HT1080 (cell line): Measurements from ENCODE around the gene SOHLH2. TPM values are rescaled to one million over a fixed set of nuclear protein-coding genes. Genes with fewer than 3 reads are reported as not detected.

ENCODE experiments used
- DNase-seq: peaks from one replicate; pipeline ENCODE4 v3.0.0-alpha.2; 2015; ENCODE audit warnings: low read depth
- polyA plus RNA-seq, 2 experiments: library from polyadenylated mRNA; depleted of rRNA; stranded (reverse); fragments of >200 nt; gene quantifications; 2 replicates each; pipeline ENCODE4 v1.2.3, GENCODE V29; 2015
- total RNA-seq: library from RNA; depleted of rRNA; stranded (reverse); fragments of >200 nt; shearing (Covaris generic); gene quantifications from 2 replicates; pipeline ENCODE4 v1.2.3, GENCODE V29; 2014; rRNA removed

SOHLH2 gene, protein sequence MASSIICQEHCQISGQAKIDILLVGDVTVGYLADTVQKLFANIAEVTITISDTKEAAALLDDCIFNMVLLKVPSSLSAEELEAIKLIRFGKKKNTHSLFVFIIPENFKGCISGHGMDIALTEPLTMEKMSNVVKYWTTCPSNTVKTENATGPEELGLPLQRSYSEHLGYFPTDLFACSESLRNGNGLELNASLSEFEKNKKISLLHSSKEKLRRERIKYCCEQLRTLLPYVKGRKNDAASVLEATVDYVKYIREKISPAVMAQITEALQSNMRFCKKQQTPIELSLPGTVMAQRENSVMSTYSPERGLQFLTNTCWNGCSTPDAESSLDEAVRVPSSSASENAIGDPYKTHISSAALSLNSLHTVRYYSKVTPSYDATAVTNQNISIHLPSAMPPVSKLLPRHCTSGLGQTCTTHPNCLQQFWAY
- total RNA-seq = 0.07 and 0.48 TPM in 2 replicates
- 0.05 TPM in 1 of 2 replicates, not detected in the other for polyA plus RNA-seq (2015; cell fraction: cytosol; rRNA removed)
- 0.14 TPM in 1 of 2 replicates, not detected in the other for polyA plus RNA-seq (2015; cell fraction: nucleus; rRNA removed)

DNA sequence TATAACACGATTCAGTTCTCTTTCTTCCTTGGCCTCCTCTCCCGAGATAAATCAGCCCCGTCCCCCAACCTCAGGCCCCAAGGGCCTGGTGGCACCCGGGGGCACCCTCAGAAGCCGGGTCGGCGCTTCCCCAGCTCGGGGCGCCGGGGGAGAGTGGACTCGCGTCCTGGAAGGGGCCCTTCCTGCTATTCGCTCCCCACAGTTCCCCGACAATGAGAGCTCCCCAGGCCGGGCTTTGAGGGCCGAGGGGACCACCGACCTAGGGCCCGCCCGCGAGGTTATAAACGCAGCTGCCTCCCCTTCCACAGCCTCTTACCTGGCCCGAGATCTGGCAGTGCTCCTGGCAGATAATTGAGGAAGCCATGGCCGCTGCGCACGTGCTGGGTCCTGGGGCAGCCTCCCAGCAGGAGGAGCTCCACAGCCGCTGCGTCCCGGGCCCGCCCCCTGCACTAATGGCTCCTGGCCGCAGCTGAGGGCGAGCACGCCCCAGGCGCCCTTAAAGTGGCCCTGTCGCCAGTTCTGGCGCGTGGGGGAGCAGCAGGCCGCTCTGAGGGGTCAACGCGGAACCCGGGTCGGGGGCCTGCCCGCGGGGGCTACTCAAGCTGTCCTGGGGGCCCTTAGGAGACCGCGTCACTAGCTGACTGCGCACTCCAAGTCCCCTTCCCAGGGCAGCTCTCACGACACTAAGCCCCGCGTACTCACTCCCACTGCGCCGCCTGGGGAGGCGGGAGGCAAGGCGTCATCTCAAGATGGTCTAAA, at the start of gene SOHLH2:
Gene SOHLH2, minus strand, starts transcription at position 394 of the 759 bp plus-strand sequence. Its CDS starts 30 bp downstream, at position 364.
- DNase-seq = no peak

DNA sequence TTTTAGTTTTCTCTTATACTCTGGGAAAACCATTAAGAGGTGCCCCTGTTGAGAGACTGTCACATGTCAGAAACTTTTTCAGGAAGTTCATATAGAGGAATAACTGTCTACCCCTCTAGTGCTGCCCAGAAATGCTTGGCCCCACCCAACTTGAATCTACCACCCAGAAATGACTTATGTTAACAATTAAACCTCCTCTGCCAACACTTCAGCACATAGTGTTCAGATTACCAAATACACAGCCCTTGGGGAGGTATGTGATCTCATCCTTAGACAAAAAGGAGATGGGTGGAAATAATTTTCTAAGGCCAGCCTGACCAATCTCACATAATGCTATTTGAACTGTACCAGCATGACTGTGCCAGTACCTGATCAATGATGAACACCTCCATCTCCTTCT, 47.6 kb upstream of the SOHLH2 start:
- DNase-seq = no peak

DNA sequence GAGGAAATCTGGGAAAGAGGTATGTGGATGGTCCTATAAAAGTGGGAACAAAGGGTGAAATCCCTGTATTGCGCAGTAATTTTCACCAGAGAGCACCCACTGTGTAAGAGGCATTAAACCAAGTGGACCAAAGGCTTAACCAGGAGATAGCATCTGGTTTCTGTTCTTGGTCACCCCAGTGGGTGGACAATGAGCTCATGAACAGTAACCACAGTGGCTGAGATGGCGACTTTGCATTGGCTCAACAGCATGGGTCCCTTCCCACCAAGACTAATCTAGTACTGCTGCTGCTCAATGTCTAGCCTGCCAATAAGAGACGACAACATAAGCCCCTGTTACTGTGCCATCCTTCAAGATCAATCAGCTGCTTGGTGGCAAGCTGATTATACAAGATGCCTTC, 46.7 kb upstream of the SOHLH2 start:
- no peak for DNase-seq

DNA sequence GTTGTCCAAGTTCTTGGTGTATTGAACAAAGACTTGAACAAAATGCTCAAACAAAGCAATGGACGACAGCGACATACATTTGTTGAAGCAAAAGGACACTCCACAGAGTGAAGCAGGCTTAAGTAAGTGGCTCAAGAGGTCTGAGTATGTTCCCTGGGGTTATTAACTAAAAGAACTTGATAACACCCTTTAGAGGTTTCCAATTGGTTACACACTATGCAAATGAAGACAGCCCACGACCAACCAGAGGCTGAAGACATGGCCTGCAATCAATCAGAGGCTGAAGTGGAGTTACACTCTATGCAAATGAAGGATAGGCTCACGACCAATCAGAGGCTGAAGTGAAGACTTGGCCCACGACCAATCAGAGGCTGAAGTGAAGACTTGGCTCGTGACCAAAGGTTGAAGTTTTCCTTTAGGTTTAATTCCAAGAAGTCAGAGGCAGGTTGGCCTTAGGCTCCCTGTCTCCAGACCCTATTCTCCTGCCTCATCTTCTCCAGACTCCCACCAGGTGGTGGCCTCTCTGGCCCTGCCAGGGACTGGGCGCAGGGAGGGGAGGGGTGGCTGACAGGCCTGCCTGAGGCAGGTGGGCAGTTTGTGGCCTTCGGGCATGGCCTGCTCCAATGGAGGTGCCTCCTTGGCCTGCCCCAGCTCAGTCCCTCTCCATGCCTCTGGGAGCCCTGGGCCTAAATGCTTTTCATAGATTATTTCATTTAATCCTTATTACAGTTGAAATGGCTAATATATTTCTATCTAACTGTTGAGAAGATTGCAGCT, 45.2 kb upstream of the SOHLH2 start:
- no peak for DNase-seq

DNA sequence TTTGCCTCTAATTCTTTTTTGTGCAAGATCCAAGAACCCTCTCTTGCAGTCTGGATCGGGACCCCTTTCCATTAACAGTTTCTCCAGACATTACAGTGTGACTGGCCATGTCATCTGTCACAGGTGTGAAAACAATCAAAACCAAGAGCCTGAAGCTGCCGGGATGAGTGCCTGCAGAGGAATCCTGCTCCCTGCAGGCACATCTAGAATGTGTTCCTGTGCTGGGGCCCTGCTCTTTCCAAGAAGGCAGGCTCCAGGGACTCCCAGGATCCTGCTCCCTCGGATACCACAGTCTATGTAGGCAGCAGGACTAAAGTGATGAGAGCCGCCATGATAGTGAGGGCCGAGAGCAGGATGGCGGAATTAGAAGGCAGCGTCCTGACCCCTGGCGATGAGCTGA, 44.5 kb upstream of the SOHLH2 start:
- no peak for DNase-seq

DNA sequence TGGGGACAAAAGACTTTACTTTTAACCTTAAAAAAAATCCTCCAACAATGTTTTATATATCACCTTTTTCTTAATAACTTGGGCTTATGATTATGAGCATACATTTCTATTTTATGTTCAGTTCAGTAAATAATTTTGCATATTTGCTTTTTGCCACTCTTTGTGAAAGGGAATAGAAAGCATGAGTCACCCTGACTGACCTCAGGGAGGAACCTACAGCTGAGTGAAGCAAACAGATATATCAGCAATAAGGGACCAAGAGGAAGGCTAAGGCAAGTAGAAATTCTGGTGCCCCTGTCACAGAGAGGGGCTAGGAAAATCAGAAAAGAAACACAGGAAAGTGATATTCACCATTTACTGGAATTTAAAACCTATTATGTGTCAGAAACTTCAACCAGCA, 37.2 kb upstream of the SOHLH2 start:
- no peak for DNase-seq

DNA sequence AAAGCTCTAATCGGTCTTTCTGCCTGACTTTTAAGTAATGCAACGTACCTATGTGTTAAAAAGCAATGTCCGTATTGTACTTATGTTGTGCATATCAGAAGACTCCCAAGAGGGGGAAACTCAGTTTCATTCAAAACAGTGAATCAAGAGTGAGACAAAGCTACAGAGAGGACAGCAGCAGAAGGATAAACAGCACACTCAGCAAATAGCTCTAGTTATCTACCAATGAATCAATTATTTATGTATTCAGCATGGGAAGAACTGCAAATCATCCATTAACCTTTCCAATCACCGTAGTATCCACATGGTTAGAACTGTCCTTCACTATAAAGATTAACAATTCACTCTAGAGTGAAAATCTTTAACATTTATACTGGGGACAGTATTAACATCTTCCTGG, 36.7 kb upstream of the SOHLH2 start:
- no peak for DNase-seq

DNA sequence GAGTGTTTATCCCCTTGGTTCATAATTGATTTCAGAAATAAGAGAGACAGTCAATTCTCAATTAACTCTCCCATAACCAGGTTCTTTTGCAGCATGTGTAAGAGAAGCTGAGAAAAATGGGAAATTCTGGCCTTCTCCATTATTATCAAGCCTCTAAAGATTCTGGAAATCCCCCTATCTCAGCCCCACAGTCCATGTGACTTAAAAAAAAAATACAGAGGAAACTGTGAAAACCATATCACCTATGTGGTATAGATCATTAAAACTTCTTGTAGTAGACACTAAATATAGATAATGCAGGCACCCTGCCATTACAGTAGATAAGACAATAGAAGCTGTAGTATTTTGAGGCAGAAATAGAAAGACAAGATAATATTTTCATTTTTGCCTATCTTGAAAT, 34.3 kb upstream of the SOHLH2 start:
- no peak for DNase-seq

DNA sequence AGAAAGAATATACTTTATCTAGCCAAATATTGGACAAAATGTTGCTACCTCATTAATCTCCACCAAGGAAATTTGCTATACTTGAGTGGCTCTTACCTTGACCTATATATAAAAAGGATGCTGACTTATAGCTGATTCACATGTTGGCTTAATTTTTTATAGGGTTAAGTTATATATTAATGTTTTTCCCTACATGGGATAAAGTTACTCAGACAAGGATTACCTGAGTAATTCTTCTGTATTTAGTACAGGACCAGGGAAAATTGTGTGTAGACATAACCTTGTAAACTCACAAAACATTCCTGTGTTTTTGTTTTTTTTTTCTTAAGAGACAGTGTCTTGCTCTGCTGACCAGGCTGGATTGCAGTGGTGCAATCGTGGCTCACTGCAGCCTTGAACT, 30.6 kb upstream of the SOHLH2 start:
- no peak for DNase-seq

DNA sequence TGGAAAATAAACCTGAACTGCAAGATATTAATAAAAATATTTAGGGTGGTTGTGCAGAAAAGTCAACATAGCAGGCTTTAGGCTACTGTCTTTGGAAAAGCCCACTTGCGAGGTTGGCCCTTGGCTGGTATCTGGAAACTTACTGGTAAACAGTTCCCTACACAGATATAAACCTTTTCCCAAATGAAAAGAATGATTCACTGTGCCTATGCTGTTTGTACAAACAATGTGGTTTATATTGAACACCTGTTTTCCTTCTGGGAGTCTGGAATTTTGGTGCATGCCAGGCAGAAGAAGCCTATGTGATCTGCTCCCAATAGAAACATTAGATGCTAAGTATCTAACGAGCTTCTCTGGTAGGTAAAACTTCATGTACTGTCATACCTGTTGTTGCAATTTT, 29.7 kb upstream of the SOHLH2 start:
- no peak for DNase-seq

DNA sequence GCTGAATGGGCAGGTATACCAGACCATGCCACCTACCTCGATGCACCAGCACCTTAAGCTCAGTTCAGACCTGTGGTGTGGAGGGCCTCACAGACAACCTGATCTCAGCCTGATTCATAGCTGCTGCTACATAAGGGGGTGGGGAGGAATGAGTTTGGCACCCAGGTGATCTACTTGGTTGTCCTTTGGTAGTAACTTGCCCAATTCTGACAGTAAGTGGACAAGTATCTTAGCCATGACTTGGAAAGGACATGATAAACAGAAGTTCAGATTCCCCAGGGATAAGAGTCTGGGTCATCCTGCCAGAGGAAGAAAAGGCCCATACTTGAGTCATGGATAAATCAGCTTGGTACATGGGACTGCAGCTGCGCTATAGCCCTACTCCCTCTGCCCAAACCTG, 28.4 kb upstream of the SOHLH2 start:
- DNase-seq = no peak

DNA sequence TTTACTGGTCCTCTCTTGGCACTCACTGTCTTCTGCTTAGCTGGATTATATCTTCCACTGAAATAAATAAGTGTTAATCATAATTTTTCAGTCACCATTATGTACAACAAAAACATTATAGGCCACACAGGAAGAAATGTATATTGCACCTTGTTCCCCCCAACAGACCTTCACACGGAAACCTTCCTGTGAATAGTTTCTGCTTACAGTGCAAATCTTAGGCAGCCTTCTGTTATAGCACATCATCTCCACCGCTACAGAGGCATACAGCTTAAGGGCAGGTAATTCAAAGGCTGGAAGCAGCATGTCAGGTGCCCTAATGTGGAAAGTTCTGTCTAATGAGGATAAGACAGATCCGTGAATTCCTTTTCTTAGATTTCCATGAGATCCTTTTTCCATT, 16.9 kb upstream of the SOHLH2 start:
- DNase-seq = no peak

DNA sequence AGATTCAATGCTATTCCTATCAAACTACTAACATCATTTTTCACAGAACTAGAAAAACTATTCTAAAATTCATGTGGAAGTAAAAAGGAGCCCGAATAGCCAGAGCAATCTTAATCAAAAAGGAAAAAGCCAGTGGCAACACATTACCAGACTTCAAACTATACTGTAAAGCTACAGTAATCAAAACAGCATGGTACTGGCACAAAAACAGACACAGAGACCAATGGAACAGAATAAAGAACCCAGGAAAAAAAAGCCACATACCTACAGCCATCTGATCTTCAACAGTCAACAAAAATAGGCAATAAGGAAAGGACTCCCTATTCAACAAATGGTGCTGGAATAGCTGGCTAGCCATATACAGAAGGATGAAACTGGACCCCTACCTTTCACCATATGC, 10.4 kb upstream of the SOHLH2 start:
- no peak for DNase-seq

DNA sequence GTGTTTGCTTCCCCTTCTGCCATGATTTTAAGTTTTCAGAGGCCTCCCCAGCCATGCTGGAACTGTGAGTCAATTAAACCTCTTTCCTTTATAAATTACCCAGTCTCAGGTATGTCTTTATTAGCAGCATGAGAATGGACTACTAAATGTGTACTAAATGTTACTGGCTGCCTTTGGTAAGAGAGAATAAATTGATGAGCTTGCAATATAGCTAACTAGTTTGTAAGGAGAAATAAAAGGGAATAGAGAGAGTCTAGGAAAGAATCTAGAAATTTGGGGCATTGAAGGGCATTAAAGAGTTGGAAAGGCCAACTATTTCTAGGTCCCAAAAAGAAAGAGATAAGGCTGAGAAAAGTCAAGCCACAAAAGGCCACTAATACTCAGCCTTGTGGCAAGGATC, 5.5 kb upstream of the SOHLH2 start:
- DNase-seq = no peak

DNA sequence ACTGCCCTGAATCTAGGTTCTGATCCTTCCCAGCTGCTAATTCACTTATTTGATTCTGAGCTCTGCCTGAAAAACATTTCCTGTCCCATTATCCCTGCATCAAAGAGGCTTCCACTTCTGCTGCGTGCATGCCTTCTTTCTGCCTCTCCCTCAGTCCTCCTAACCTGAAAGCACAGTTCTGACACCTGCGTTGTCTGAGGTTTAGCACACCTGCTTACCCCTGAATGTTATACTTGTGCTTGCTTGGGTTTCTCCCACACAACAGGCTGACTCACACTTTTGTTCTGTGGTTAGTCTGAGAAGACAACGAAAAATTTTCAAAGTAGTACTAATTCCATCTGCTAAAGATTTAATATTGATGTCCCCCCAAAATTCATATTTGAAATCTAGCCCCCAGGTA, 3.1 kb upstream of the SOHLH2 start:
- no peak for DNase-seq

DNA sequence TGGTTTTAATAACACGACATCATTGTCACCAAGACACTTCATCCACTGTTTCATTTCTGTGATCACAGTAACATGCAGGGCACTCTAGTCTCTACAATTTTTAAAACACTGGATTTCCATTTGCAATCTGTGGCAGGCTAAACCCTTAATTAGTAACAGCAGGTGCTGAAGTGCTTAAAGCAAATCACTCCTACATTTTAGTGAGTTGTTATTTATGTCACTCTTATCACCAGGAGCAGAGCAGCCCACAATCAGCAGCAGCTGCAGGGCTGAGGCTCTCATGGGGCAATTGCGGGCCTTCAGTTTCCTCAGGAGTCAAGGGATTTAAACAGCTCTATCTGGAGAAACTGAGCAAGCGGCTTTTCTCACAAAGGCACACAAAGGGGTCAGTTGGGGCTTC, 1.6 kb downstream of the SOHLH2 start:
- DNase-seq = no peak

DNA sequence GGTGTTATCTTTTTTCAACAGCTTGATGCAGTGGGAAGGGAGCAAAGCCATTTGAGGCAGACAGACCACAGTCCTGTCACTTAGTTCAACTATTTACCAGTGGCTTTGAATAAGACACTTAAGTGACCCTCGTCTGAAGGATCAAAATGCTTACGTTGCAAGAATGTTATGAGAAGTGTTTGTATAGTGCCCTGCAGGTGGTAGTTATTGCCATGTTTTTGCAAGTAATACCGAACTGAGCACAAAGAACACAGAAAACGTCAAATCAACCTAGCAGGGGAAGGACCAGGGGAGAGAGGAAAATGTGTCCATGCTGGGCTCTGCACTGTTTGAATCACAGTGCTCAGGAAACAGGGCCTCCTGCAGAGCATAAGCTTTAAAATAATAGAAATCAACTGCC, 2.8 kb downstream of the SOHLH2 start:
- DNase-seq = no peak

DNA sequence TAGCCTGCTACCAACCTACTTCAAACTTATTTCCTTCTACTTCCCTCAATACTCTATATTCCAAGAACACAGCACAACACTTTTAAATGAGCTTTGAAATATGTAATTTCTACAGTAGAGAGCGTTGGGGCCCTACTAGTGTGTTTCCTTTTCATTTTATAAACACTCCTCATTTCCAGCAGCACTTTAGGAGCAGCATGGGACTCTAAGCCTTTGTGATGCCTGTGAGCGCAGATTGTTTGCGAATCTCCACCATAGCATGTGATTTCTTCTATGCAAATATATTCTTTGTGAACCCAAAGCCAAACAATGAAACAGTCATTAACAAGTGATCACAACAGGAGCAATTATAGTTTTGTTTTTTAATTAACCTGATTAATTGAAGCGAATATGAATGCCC, 3.6 kb downstream of the SOHLH2 start:
- DNase-seq = no peak

DNA sequence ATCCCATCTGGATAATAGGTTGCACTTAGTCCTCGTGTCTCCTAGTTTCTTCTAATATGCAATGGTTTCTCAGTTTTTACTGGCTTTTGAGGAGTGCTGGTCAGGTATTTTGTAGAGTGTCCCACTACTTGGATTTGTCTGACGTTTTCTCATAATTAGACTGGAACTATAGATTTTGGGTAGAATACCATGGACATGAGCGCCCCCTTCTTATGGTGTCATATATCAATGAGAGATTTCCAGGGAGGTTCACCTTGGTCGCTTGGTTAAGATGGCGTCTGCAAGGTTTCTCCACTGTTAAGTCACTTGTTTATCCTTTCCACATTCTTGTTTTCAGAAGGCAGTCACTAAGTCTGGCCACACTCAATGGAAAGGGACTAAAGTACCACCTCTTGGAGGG, 6.7 kb downstream of the SOHLH2 start:
- DNase-seq = no peak

DNA sequence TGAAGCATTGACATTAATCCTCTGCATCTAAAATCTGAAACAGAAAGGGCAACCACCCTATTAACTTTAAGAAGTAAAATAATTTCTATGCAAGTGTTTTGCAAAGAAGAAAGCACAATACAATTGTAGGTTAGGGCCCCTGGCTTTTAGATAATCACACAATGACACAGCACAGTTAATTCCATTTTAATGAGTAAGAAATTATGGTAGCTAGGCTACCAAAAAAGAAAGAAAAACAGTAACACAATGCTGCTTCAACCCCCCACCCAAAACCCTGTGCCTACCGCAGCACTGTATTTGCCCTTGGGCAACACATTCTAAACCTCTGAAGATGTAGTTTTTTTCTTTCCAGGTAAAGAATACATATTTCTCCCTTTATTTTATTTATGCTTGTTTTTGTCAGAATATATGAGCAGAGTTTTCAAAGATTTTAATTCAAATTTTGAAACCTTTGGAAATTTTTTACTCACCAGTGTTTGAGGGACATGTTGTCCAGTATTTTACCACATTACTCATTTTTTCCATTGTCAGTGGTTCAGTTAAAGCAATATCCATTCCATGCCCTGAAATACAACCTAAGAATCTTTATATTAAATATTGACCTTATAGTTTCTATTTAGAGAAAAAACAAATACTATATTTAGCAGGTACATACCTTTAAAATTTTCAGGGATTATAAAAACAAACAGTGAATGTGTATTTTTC, 21.1 kb downstream of the SOHLH2 start:
- peak; percentile 20 for DNase-seq

DNA sequence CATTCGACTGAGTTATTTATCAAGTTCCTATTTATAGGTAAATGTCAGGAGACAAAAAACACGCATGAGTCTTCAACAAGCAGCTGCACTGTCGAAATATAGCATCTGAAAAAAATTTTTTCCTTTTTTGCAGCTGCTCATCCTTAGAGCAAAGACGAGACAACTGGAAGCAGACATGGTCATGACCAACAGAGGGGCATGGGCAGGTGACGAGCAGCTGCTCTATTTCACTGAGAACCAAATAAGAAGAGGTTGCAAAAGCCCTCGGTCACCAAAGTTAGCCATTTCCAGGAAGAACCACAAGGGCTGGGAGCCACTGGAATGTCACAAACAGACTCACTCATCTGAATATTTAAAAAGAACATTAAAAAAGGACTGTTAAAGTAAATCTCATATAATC, 22.2 kb downstream of the SOHLH2 start:
- DNase-seq = no peak
